Eye (tissue), 1 donor: ENCODE data around the gene FAM177B.

Source experiments
- DNase-seq: peaks from one replicate; pipeline ENCODE4 v3.0.0-alpha.2; 2015

FAM177B gene

GRCh38 chr1:222788402-222789156 lies 51.6 kb downstream of the FAM177B start:
- no peak for DNase-seq

GRCh38 chr1:222790115-222790514 lies 53.1 kb downstream of the FAM177B start:
- DNase-seq = no peak

GRCh38 chr1:222790520-222790919 lies 53.5 kb downstream of the FAM177B start:
- no peak for DNase-seq

- DNase-seq = no peak
These were observed 54.2 kb downstream of the FAM177B start for GRCh38 chr1:222791006-222791710.

GRCh38 chr1:222792744-222793143 lies 55.7 kb downstream of the FAM177B start:
- peak; percentile 64 for DNase-seq

- no peak for DNase-seq
These were observed 57.9 kb downstream of the FAM177B start for GRCh38 chr1:222794656-222795474.

GRCh38 chr1:222798116-222798515 lies 61.1 kb downstream of the FAM177B start:
- no peak for DNase-seq

GRCh38 chr1:222798975-222799374 lies 62.0 kb downstream of the FAM177B start:
- no peak for DNase-seq
